ENCODE results near the gene PIGN. TPM values are rescaled to one million over a fixed set of nuclear protein-coding genes. Genes with fewer than 3 reads are reported as not detected.

The PIGN gene
- total RNA-seq, 1 donor: 17.1 TPM

DNA sequence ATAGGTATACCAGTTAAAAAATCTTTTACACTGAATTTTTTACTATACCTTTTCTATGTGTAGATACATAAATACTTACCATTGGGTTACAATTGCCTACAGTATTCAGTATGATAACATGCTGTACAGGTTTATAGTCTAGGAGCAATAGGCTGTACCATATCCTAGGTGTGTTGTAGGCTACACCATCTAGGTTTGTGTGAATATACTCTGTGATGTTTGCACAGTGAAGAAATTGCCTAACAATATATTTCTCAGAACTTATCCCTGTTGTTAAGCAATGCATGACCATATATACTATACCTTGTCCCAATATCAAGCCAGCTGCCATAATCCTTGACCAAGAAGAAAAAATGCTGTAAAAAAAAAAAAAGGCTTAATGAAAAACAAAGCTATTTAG, 114.5 kb downstream of the PIGN start:
- H3K27me3 ChIP-seq (ENCODE audit: insufficient read depth, low read length): no peaks in the 10 kb centered on the region

GRCh38 chr18:62071071-62071470, 115.8 kb downstream of the PIGN start:
- no peak overlapping the region for H3K4me3 ChIP-seq (ENCODE audit: low read length)
- H3K4me1 ChIP-seq (ENCODE audit: insufficient read depth, low read length): no peaks in the 10 kb centered on the region

More for the DNA sequence above, 114.5 kb downstream of the PIGN start:
- H3K9me3 ChIP-seq (ENCODE audit: low read depth, low read length): no peaks in the 10 kb centered on the region
- no peak overlapping the region for H3K4me3 ChIP-seq (ENCODE audit: low read length)
- H3K4me1 ChIP-seq (ENCODE audit: insufficient read depth, low read length): no peaks in the 10 kb centered on the region

GRCh38 chr18:62070302-62070701, 116.6 kb downstream of the PIGN start:
- Histone ChIP-seq H3K4me1 (ENCODE audit: insufficient read depth, low read length) (no peaks in the 10 kb centered on the region), H3K4me3 (ENCODE audit: low read length) (no peak overlapping the region), H3K9me3 (ENCODE audit: low read depth, low read length) (no peaks in the 10 kb centered on the region), H3K27me3 (ENCODE audit: insufficient read depth, low read length) (no peaks in the 10 kb centered on the region)

More at GRCh38 chr18:62071071-62071470, 115.8 kb downstream of the PIGN start:
- no peaks in the 10 kb centered on the region for H3K27me3 ChIP-seq (ENCODE audit: insufficient read depth, low read length)
- H3K9me3 ChIP-seq (ENCODE audit: low read depth, low read length): no peaks in the 10 kb centered on the region

GRCh38 chr18:62069556-62069955, 117.3 kb downstream of the PIGN start:
- Histone ChIP-seq H3K9me3 (ENCODE audit: low read depth, low read length) (no peaks in the 10 kb centered on the region), H3K4me3 (ENCODE audit: low read length) (no peak overlapping the region), H3K27me3 (ENCODE audit: insufficient read depth, low read length) (no peaks in the 10 kb centered on the region)

DNA sequence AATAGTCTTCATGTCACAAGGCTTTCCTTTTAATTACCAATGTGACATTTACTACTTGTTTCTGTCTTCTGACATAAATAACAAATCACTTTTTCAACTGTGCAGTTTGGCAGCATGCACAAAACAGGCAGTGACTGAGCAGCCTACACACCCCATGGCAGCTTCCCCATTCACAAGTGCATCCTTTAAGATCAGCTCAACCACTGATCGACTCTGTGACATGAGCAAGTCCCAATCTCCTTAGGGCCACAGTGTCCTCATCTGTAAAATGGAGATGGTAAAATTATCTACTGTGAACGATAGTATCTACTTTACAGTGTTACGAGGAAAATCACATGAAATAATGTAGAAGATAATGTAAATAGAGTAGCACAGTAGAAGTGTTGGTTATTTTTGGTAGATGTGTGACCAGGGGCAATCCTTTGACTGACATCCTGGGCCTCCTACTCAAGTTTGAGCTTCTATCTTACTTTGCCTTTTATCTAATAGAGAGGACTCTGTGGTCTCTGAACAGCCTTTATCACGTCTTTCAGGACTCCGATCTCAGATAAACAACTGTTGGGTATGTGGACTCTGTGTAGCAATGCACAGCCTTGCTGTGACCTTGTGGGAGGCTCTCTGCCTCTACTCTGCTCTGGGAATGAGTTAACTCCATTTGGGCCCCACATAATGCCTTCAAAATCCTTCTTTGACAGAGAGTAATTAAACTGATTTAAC, 120.6 kb downstream of the PIGN start:
- no peaks in the 10 kb centered on the region for H3K27me3 ChIP-seq (ENCODE audit: insufficient read depth, low read length)
- no peaks in the 10 kb centered on the region for H3K9me3 ChIP-seq (ENCODE audit: low read depth, low read length)
- no peaks in the 10 kb centered on the region for H3K4me1 ChIP-seq (ENCODE audit: insufficient read depth, low read length)
- H3K4me3 ChIP-seq (ENCODE audit: low read length): no peak overlapping the region

More at GRCh38 chr18:62069556-62069955, 117.3 kb downstream of the PIGN start:
- no peaks in the 10 kb centered on the region for H3K4me1 ChIP-seq (ENCODE audit: insufficient read depth, low read length)

DNA sequence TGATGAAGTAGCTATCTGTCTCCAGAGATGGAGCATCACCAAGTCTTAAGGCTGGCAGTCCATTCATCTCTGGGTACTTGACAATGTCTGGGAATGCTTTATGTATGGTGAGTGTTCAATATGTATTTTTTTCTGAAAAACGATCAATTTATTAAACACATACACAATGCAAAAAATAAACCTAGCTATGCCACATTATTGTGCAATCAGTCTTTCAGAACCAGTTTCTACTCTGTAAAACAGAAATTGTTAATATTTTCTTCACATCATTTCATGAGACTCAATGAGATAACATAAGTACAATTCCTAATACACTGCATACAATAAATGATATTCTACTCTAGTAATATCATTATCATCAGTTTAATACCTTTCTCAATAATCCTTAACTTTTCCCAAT, 122.5 kb downstream of the PIGN start:
- no peaks in the 10 kb centered on the region for H3K4me1 ChIP-seq (ENCODE audit: insufficient read depth, low read length)
- no peaks in the 10 kb centered on the region for H3K27me3 ChIP-seq (ENCODE audit: insufficient read depth, low read length)
- H3K9me3 ChIP-seq (ENCODE audit: low read depth, low read length): no peaks in the 10 kb centered on the region
- no peak overlapping the region for H3K4me3 ChIP-seq (ENCODE audit: low read length)

GRCh38 chr18:62061821-62062478, 124.9 kb downstream of the PIGN start:
- H3K27me3 ChIP-seq (ENCODE audit: insufficient read depth, low read length): no peaks in the 10 kb centered on the region
- no peaks in the 10 kb centered on the region for H3K4me1 ChIP-seq (ENCODE audit: insufficient read depth, low read length)
- no peak overlapping the region for H3K4me3 ChIP-seq (ENCODE audit: low read length)
- H3K9me3 ChIP-seq (ENCODE audit: low read depth, low read length): no peaks in the 10 kb centered on the region

DNA sequence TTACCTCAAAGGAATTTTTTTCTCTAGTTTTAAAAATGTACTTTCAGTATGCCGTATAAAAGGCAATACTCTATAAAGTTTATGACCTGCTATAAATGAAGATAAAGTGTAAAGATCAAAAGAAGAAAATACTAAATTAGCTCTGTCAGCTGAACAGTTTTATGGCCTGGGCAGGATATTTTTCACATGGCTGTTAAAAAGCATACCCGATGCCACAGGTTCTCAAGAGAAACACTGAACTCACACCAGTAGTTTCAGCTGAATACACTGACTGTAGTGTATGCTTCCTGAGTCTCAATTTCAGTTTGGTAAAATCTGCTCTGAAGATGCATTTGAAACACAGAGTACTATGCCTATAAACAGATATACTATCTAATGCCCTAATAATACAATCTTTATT, 126.0 kb downstream of the PIGN start:
- H3K9me3 ChIP-seq (ENCODE audit: low read depth, low read length): no peaks in the 10 kb centered on the region
- no peaks in the 10 kb centered on the region for H3K27me3 ChIP-seq (ENCODE audit: insufficient read depth, low read length)
- no peaks in the 10 kb centered on the region for H3K4me1 ChIP-seq (ENCODE audit: insufficient read depth, low read length)
- no peak overlapping the region for H3K4me3 ChIP-seq (ENCODE audit: low read length)

DNA sequence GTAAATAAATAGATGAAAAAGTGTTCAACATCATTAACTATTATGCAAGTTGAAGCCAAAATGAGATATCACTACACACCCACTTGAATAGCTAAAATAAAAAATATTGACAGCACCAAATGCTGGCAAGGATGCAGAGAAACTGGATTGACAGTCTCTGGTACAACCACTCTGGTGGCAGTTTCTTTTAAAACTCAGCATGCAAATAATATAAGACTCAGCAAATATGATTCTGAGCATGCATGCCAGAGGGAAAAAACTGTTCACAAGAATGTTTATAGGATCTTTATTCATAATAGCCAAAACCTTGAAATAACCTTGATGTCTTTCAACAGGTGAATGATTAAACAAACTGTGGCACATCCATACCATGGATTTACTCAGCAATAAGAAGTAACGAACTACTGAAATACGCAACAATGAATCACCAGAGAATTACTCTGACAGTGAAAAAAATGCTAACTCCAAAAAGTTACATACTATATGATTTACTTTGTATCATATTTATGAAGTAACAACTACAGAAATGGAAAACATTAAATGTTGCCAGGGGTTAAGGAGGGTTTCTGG, 131.8 kb downstream of the PIGN start:
- Histone ChIP-seq H3K27me3 (ENCODE audit: insufficient read depth, low read length) (no peaks in the 10 kb centered on the region), H3K9me3 (ENCODE audit: low read depth, low read length) (no peaks in the 10 kb centered on the region), H3K4me1 (ENCODE audit: insufficient read depth, low read length) (no peaks in the 10 kb centered on the region), H3K4me3 (ENCODE audit: low read length) (no peak overlapping the region)

GRCh38 chr18:62048279-62048678, 138.6 kb downstream of the PIGN start:
- no peaks in the 10 kb centered on the region for H3K27me3 ChIP-seq (ENCODE audit: insufficient read depth, low read length)
- H3K4me1 ChIP-seq (ENCODE audit: insufficient read depth, low read length): no peaks in the 10 kb centered on the region
- peaks cover 6% of the 10 kb centered on the region for H3K9me3 ChIP-seq (ENCODE audit: low read depth, low read length)
- H3K4me3 ChIP-seq (ENCODE audit: low read length): no peak overlapping the region

DNA sequence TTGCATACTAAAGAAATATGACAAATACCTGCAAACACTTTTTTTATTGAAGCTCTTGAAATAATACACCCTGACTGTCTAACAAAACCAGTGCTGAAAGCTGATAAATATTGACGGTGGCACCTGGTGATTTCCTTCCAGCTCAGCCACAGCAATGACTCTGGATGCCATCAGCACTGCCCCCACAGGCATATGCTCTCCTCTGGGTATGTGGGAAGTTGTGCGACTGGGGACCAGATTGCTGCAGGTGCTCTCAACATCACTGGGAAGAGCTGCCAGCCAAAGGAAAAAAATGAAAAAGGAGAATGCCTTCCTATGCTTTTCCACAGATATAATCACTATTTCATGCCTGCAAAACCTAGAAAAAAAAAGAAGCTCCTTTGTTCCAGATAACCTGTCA, 141.5 kb downstream of the PIGN start:
- Histone ChIP-seq H3K4me1 (ENCODE audit: insufficient read depth, low read length) (no peaks in the 10 kb centered on the region), H3K9me3 (ENCODE audit: low read depth, low read length) (peaks cover 6% of the 10 kb centered on the region), H3K4me3 (ENCODE audit: low read length) (no peak overlapping the region), H3K27me3 (ENCODE audit: insufficient read depth, low read length) (no peaks in the 10 kb centered on the region)

DNA sequence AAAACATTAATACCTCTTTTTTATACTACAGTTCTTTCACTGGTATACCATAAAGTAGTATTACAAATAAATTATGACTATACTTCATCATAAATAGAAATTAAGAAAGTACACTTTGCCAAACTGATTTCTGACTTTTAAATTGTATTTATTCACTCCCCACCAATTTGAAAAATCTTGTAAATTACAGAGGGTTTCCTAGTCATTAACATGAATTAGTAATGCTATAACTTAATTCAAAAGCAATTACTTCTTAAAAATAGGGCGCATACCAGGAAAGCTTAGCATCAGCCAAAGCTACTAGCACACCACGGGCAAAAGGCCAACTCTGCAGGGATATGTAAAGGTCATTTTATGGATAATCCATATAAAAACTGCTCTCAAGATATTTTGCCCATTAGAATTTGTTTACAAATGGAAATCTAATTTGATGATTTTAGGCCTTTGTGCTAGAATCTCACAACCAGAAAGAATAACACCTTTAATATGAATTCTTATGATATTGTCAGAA, 142.3 kb downstream of the PIGN start:
- no peaks in the 10 kb centered on the region for H3K27me3 ChIP-seq (ENCODE audit: insufficient read depth, low read length)
- peaks cover 6% of the 10 kb centered on the region for H3K9me3 ChIP-seq (ENCODE audit: low read depth, low read length)
- H3K4me3 ChIP-seq (ENCODE audit: low read length): no peak overlapping the region

DNA sequence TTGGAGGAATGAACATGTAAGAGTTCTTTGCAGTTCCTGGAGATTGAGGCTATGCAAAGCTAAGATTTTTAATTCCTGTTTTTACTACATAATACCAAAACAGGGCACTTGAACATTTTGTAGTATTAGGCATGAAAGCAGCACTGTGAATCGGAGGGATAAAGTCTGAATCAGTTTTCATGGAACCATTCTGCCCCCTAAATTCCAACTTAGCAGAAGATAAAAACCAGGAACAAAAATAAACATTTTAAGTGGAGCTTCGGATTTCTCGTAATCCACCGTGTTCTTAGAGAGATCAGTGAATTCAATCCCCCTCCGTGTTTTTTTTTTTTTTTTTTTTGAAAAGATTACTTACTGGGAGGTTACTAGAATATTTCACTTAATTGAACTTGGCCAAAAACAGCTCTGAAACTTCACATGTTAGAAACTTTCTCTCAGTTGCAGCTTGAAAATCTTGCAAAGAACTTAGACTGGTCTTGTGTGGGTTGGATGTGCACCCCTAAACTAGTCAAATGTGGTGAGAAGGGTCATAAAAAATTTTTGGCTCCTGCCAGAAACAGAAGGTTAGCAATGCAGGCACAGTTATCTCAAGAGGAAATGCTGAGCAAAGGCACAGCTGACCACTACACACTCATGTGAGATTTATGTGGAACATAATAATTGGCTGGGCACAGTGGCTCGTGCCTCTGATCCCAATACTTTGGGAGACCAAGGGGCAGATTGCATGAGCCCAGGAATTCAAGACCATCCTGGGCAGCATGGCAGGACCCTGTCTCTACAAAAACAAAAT, 148.7 kb downstream of the PIGN start:
- Histone ChIP-seq H3K4me3 (ENCODE audit: low read length) (no peak overlapping the region), H3K9me3 (ENCODE audit: low read depth, low read length) (no peaks in the 10 kb centered on the region), H3K4me1 (ENCODE audit: insufficient read depth, low read length) (no peaks in the 10 kb centered on the region), H3K27me3 (ENCODE audit: insufficient read depth, low read length) (no peaks in the 10 kb centered on the region)

More for the DNA sequence above, 142.3 kb downstream of the PIGN start:
- no peaks in the 10 kb centered on the region for H3K4me1 ChIP-seq (ENCODE audit: insufficient read depth, low read length)

DNA sequence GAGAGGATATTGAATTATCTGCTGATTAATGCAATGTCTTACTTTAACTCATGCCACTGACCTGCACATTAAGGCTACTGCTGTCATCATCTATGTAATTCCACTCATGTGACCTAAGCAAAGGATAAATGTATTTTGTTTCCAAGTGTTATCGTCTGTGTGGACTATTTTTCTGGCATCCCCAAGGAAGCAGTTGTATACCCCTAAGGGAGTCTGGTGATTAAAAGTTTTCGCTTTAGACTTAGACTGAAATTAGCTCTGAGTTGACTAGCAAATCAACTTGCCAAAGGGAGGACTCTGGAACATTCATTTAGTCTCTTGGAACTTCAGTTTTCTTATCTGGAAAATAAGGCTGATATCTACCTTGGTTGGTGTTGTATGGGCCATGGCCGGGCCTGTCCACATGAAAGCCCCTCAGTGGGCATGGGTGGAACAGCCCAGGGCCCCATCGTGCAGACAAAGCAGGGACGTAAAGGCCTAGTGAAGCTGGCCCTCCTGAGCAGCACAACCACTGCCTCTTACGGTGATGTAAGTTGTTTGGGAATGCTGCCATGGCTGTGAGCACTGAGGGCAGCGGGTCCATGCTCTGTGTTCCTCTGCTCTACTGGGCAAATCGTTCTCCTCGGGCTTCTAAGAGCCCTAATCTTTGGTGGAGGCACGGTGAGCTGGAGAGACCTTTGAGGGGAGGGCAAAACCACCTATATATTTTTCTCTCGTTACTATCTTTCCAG, 149.7 kb downstream of the PIGN start:
- no peaks in the 10 kb centered on the region for H3K27me3 ChIP-seq (ENCODE audit: insufficient read depth, low read length)
- H3K4me3 ChIP-seq (ENCODE audit: low read length): no peak overlapping the region
- H3K4me1 ChIP-seq (ENCODE audit: insufficient read depth, low read length): no peaks in the 10 kb centered on the region
- no peaks in the 10 kb centered on the region for H3K9me3 ChIP-seq (ENCODE audit: low read depth, low read length)

Measured in mononuclear cell (primary cell).